ENCODE data around the gene TMEM30B.
"Not testable (repeated sequence)": the region's sequence is repeated elsewhere in the genome, so short reads cannot be mapped to it uniquely, and the experiment has no call there.

Gene TMEM30B

DNA sequence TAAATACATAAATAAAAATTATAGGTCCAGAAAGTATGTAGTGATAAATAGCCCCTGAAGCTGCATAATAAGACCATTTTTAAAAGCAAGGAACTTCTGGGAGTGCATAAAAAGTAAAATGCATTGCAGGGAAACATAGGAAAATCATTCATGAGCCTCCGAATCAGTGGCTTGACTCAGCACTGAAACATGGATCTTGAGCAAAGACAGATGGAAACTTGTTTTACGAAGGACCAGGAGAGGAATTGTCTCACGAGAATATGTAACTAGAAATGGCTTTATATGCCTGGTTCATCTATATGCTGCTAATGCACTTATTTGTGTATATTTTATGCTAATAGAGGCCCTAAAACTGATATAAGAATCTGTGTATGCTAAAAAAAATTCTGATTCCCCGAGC, 14.7 kb downstream of the TMEM30B start:
- DNase-seq (ENCODE audit: low read depth) = no peak

DNA sequence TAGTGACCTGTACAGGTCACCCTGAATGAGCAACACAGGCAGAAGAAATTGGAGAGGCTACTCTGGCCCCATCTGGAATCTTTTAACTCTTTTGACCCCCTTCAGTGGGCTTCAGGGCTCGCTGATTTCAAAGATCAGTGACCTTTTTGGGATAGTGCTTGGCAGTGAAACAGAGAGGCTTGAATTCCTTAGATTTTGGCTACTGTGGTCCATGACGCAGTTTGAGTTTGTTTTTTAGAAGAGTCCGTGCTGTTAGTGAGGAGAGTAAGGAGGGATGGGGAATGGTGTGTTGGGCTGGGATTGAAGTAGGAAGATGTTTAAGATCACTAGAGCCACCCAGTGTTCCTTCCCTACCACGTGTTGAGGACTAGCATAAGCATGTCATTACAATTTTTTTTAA, 16.5 kb downstream of the TMEM30B start:
- DNase-seq (ENCODE audit: low read depth) = no peak

GRCh38 chr14:61264010-61264571, 17.0 kb downstream of the TMEM30B start:
- no peak for DNase-seq (ENCODE audit: low read depth)

GRCh38 chr14:61262082-61262481, 19.1 kb downstream of the TMEM30B start:
- no peak for DNase-seq (ENCODE audit: low read depth)

DNA sequence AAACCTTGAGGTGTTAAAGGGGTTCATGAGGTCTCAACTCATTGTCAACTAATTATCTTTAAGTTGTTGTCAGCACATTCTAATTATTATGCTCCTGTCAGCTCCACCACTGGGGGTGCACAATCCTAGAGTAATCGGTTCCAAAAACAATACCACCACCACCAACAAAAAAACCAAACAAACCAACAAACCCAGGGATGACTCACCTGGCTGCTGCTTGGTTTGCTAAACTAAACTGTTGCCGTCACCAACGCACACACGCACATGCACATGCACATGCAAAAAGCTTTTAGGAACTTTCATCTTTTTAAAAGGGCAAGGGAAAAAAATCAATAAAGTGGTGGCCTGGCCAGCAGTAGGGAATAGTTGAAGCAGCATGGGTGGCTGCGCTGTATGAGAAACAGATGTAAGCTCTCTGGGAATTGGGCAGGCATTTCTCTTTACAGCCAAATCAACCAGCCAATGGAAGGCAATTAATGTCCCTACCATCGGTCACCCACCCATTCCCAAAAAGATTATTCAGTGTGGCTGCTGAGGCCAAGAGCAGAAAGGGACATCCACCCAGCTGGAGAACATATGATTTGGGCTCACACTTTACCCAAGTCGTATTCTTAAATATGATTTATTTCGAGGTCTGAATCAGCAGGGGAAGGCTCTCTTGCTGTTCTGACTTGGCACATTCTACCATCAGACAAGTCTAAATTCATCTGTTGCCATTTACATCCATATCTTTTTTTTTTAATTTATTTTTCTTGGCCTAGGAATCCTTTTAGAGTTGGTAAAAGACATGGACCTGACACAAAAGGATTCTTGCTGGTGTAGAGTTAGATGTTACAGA, 20.0 kb downstream of the TMEM30B start:
- no peak for DNase-seq (ENCODE audit: low read depth)

DNA sequence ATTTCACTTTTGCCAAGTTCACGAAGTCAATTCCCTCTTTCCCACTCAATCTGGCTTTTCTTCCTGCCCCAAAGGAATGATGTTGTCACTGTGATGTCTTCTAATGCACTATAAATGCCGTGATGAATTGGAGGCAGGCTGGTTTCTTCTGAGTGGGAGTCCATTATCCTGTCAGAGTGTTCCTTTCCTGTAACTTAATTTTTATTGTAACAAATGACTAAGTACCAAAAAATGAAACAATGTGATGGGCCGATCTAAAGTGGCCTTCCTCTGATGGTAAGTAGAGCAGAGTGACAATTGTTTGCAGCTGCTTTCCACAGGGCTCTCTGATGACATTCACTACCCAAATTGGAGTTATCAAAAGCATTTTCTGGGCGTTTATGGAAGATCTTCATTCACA, 22.2 kb downstream of the TMEM30B start:
- no peak for DNase-seq (ENCODE audit: low read depth)

DNA sequence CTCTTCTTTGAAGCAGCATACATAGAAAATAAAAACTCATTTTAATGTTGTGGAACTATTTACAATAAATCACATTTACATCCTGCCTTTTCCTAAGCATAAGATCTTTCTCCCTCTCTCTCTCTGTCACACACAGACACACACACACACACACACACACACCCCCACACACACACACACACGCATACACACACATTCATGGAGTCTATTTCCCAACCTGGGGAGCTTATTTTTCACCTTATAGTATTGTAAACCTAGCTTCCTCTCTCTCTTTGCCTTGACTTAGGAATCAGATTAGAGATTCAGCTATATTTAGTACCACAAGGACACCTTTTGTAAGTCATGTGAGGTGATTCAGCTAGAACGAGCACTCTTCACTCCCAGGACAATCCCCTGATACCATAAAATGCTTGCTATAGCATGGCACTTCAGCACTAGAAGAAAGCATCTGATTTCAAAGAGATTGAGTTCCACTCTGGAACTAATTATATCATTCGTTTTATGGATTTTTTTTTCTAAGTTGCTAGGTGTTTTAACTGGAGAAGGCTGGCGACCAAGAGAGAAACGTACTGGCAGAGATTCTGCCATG, 23.6 kb downstream of the TMEM30B start:
- DNase-seq (ENCODE audit: low read depth) = no peak

DNA sequence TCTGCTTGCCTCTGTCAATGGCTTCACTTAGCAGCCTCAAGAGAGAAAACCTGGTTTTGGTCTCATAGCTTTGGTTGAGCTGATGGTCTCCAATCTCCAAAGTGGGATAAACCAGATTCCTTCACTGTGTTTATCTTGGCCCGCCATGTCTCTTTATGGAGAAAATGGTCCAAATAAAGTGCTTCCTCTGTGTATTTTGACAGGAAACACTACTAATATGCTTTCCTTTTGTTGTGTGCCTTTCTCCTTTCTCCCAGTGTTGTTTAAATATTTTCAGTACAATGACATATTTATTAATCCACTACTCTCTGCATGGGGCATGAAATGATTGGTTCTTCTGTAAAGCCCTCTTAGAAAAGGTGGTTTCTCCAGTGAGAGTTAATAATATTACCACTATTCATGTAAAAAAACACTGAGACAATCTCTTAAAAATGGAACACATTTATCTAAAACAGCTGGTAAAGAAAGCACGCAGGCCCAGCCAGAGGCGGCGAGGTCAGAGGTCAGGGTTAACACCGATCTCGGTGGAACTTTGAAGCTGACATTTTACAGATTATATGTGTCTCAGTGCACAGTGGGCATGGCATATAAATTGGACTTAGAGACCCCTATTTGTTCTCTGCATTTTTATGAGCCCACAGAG, 24.2 kb downstream of the TMEM30B start:
- DNase-seq (ENCODE audit: low read depth) = no peak

DNA sequence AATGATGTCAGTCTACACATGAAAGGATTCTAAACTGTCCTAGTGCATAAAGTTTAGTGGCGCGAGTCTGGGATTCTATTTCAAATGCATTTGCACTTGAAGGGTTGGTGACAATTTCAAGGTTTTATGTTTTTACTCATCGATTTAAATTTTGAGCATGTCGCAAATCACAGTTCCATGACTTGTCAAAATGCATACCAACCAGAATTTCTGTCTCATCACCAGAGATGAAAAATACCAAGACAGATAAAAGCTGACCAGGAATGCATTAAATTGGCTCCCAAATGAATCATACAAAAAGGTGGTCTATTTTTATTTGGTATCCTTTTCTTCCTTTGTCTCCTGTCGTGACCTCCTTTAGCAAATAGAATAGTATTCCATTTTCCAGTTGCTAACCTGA, 25.2 kb downstream of the TMEM30B start:
- no peak for DNase-seq (ENCODE audit: low read depth)

- no peak for DNase-seq (ENCODE audit: low read depth)
These were observed 26.2 kb downstream of the TMEM30B start for GRCh38 chr14:61254808-61255526.

- no peak for DNase-seq (ENCODE audit: low read depth)
These were observed 27.9 kb downstream of the TMEM30B start for GRCh38 chr14:61253064-61253738.

DNA sequence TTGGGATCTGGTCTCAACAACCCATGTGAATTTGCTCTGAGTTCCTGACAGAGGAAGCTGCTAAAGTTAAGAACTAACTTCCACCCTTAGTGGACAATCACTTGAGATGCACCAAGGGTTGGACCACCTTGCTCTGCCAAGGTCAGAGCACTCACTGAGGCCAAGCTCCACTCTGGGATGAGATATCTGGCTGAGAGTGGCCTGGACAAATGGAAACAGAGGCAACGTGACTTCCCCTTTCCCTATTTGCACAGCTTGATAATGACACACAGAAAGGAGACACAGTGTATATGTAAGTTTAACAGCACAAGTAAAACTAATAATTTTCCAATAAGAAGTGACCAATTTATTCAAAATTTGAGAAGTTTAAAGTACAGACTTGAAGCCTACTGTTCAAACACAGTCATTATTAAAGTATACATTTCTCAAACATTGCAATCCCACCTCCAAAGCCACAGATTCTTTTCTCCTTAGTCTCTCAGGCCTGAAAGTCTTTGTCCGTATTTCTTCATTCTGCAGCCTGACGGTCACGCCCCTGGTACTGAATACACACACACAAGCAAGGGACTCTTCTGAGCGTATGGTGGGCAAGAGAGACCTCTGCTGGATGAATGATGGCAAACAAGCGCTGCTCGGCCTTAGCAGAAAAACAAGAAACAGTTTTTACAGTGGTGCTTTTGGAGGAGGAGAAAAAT, 28.6 kb downstream of the TMEM30B start:
- DNase-seq (ENCODE audit: low read depth) = peak; percentile 81

DNA sequence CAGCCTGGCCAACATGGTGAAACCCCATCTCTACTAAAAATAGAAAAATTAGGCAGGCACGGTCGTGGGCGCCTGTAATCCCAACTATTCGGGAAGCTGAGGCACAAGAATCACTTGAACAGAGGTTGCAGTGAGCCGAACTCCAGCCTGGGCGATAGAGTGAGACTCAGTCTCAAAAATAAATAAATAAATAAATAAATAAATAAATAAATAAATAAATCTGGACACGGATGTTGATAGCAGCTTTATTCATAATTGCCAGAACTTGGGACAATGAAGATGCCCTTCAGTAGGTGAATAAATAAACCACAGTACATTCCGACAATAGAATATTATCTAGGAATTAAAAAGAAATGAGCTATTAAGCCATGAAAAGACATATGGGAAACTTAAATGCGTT, 31.1 kb downstream of the TMEM30B start:
- no peak for DNase-seq (ENCODE audit: low read depth)

GRCh38 chr14:61247935-61248334, 33.2 kb downstream of the TMEM30B start:
- DNase-seq (ENCODE audit: low read depth) = no peak

DNA sequence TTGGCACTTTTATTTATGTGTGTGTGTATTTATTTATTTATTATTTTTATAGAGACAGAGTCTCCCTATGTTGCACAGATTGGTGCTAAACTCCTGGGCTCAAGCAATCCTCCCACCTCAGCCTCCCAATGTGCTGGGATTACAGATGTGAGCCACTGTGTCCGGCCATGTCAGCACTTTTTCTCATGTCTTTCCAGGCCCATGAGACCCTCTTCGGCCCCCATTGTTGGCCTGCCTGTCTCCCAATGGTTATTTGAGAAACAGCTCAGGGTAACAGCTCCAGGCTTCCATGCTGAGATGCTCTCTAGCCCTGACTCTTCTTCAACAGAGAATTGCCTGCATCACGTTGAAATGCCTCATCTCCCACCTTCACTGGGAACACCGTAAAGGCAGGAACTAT, 34.4 kb downstream of the TMEM30B start:
- DNase-seq (ENCODE audit: low read depth) = no peak

DNA sequence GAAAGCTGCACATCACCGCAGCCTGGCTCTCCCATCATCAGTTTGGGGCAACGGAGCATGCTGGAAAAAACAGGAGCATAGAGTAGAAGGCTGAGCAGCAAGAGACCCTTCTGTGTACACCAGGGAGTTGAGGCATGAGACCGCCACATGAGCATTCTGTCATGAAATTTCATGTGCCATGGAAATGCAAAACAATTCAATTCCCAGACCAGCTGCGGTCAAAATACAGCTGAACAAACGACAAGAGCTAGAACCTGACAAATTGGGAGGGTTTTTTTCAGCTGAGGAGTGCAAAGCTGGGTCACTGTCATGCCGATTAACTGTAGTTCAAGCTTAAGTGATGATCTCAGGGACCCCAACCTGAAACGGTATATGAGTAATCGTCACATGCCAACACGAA, 37.1 kb downstream of the TMEM30B start:
- DNase-seq (ENCODE audit: low read depth) = no peak

DNA sequence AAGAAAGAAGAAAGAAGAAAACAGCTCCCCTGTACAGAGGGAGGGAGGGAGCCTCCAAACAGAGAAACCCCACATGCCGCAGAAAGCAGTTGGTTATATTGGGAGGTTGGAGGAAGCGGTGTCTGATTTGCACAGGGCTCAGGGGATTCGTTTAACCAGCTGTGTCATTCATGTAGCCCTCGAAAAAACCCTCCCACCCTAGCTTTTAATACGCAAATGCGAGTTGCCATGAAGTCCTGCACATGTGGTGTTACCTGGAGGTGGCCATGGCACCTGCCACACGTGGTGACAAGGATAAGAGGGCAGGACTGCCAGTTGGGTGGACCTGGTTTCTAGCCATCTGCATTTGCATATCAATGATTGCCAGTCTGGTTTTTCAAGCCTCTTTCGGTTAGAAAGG, 40.9 kb downstream of the TMEM30B start:
- DNase-seq (ENCODE audit: low read depth) = no peak

GRCh38 chr14:61239285-61239684, 41.9 kb downstream of the TMEM30B start:
- not testable (repeated sequence) for DNase-seq (ENCODE audit: low read depth)

GRCh38 chr14:61238611-61239245, 42.4 kb downstream of the TMEM30B start:
- DNase-seq (ENCODE audit: low read depth) = no peak

DNA sequence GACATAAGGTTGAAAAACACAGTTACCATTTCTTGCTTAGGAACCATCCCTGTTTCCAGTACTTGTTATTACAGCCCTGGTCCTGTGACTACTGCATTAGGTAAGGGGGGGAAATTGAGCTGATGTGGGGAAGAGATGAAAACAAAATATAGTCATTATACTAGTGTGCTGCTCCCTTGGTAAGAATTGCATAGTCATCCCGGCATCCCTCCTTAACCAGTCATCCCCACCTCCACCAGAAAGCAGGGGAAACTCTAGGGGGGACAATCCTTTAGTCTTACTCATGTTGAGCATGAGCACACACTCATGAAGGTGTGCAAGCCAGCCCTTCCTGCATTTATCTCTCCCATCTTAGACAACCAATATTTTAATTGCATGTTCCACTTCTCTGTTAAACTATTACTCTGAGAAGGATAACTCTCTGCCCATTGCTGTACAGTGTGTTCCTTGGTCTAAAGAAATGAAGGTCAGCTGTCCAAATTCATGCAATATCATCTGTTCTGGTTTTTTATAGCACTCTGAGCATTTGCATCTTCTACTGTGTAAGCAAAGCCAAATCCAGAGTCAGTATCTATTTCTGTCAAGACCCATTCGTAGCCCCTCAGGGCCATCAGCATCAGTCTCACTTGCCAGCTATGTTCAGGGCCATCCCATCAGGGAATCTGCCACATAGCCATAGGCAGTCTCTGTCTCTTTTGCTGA, 46.8 kb downstream of the TMEM30B start:
- DNase-seq (ENCODE audit: low read depth) = no peak

Measured in HS-27A (cell line).